IPS-20b (cell line): ENCODE results near the gene PPM1N.

ENCODE experiments used
- H3K27ac ChIP-seq: one replicate; pipeline ENCODE4 v1.5.1; 2013; ENCODE audit warnings: low read length
- H3K27me3 ChIP-seq: 2 replicates; pipeline ENCODE4 v1.6.1; 2013; ENCODE audit warnings: mild to moderate bottlenecking, low read length, inconsistent platforms; ENCODE audit not compliant: insufficient read depth
- H3K36me3 ChIP-seq: 2 replicates; pipeline ENCODE4 v1.6.1; 2013; ENCODE audit warnings: low read depth, mild to moderate bottlenecking, inconsistent platforms, low read length, moderate library complexity; ENCODE audit not compliant: insufficient read depth
- H3K4me1 ChIP-seq: 2 replicates; pipeline ENCODE4 v1.6.1; 2013; ENCODE audit warnings: mild to moderate bottlenecking, control low read depth, inconsistent platforms, low read length, moderate library complexity; ENCODE audit not compliant: insufficient read depth
- H3K4me3 ChIP-seq: 2 replicates; pipeline ENCODE4 v1.5.1; 2013; ENCODE audit warnings: mild to moderate bottlenecking, low read length, inconsistent platforms
- H3K9ac ChIP-seq: 2 replicates; pipeline ENCODE4 v1.6.1; 2013; ENCODE audit warnings: low read depth, mild to moderate bottlenecking, inconsistent platforms, low read length, moderate library complexity
- H3K9me3 ChIP-seq: 2 replicates; pipeline ENCODE4 v1.6.1; 2013; ENCODE audit warnings: mild to moderate bottlenecking, low read depth, low read length, inconsistent platforms; ENCODE audit not compliant: insufficient read depth

The PPM1N gene

DNA sequence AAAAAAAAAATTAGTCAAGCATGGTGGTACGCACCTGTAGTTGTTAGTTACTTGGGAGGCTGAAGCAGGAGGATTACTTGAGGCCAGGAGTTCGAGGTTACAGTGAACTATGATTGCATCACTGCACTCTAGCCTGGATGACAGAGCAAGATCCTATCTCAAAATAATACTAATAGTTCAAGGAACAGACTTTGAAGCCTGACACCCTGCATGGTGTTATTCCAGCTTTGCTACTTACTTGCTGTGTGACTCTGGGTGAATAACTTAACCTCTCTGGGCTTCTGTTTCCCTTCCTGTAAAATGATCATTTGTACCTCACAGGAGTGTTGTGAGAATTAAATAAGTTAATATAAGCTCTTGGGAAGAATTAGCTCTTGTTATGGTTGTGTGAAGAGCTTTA, 34.0 kb upstream of the PPM1N start:
- Histone ChIP-seq H3K9ac (no peak overlapping the region), H3K4me1 (no peaks in the 10 kb centered on the region)

GRCh38 chr19:45464852-45465441, 33.3 kb upstream of the PPM1N start:
- Histone ChIP-seq H3K9me3 (no peaks in the 10 kb centered on the region), H3K4me3 (no peak overlapping the region), H3K9ac (no peak overlapping the region), H3K4me1 (no peaks in the 10 kb centered on the region), H3K36me3 (no peaks in the 10 kb centered on the region), H3K27me3 (peaks cover 19% of the 10 kb centered on the region), H3K27ac (no peak overlapping the region)

More for the DNA sequence above, 34.0 kb upstream of the PPM1N start:
- no peak overlapping the region for H3K27ac ChIP-seq
- no peaks in the 10 kb centered on the region for H3K9me3 ChIP-seq
- H3K27me3 ChIP-seq = peaks cover 19% of the 10 kb centered on the region
- H3K4me3 ChIP-seq = no peak overlapping the region
- H3K36me3 ChIP-seq = no peaks in the 10 kb centered on the region

DNA sequence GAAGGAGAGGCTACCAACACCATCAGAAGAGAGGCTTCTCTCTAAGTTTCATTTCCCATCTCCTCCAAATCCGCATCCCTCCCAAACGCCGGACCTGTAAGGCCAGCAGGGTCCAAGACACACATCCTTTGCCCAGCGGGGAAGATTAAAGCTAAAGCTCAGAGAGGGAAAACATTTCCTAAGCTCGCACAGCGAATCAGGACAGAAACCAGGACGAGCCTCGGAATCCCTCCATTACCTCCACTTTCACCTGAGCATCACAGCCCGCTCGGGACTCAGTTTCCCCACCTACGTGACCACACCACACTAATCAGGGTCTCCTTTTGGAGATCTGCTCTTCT, 31.2 kb upstream of the PPM1N start:
- no peaks in the 10 kb centered on the region for H3K9me3 ChIP-seq
- peak overlapping the region; percentile 97 for H3K4me3 ChIP-seq
- peaks cover 40% of the 10 kb centered on the region for H3K27me3 ChIP-seq
- peak overlapping the region; percentile 60; the same call in 1 of the 2 replicates for H3K9ac ChIP-seq
- H3K27ac ChIP-seq = no peak overlapping the region
- no peaks in the 10 kb centered on the region for H3K36me3 ChIP-seq
- no peaks in the 10 kb centered on the region for H3K4me1 ChIP-seq

DNA sequence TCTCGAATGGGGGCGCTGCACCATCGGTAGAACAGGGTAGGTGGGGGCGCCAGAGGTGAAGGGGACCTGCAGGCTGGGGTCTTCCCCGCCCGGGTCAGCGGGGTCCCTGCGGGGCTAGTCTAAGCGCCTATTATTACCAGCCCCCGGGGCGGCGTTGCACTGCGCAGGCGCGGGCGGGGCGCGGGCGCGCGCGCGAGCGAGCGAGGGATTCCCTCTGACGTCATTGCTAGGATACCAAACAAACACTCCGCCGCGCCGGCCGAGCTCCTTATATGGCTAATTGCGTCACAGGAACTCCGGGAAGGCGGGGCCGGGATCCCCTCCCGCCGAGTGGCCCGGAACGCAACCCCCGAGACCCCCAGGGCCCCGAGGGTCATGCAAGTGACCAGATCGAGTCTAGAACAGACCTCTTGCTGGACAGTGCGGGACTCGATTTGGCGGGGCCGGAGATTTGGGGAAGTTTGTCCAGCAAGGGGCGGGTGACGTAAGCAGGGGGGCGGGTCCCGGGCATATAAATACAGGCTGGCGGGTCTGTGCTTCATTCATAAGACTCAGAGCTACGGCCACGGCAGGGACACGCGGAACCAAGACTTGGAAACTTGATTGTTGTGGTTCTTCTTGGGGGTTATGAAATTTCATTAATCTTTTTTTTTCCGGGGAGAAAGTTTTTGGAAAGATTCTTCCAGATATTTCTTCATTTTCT, 30.6 kb upstream of the PPM1N start, which contains the start of gene FOSB:
Gene FOSB (plus strand): TSS at position 541 of the 703 bp plus-strand sequence. CDS start 591 bp downstream, outside the sequence.
- Histone ChIP-seq H3K4me3 (peak within 1 kb of the TSS; percentile 97), H3K36me3 (no peaks in the 10 kb centered on the region), H3K9ac (peak within 1 kb of the TSS; percentile 64; the same call in 1 of the 2 replicates), H3K27me3 (peaks cover 45% of the 10 kb centered on the region), H3K27ac (no peak within 1 kb of the TSS), H3K9me3 (no peaks in the 10 kb centered on the region), H3K4me1 (no peaks in the 10 kb centered on the region)

- Histone ChIP-seq H3K4me3 (peak overlapping the region; percentile 97), H3K9me3 (no peaks in the 10 kb centered on the region), H3K9ac (peak overlapping the region; percentile 64; the same call in 1 of the 2 replicates), H3K27ac (no peak overlapping the region), H3K36me3 (no peaks in the 10 kb centered on the region), H3K4me1 (no peaks in the 10 kb centered on the region), H3K27me3 (peaks cover 51% of the 10 kb centered on the region)
Measured at GRCh38 chr19:45468159-45468651, 30.0 kb upstream of the PPM1N start.

- Histone ChIP-seq H3K9me3 (no peaks in the 10 kb centered on the region), H3K36me3 (no peaks in the 10 kb centered on the region), H3K27me3 (peaks cover 56% of the 10 kb centered on the region), H3K4me1 (no peaks in the 10 kb centered on the region), H3K27ac (no peak overlapping the region), H3K9ac (peak overlapping the region; percentile 64; the same call in 1 of the 2 replicates), H3K4me3 (peak overlapping the region; percentile 97)
Measured at GRCh38 chr19:45468803-45469131, 29.5 kb upstream of the PPM1N start.

DNA sequence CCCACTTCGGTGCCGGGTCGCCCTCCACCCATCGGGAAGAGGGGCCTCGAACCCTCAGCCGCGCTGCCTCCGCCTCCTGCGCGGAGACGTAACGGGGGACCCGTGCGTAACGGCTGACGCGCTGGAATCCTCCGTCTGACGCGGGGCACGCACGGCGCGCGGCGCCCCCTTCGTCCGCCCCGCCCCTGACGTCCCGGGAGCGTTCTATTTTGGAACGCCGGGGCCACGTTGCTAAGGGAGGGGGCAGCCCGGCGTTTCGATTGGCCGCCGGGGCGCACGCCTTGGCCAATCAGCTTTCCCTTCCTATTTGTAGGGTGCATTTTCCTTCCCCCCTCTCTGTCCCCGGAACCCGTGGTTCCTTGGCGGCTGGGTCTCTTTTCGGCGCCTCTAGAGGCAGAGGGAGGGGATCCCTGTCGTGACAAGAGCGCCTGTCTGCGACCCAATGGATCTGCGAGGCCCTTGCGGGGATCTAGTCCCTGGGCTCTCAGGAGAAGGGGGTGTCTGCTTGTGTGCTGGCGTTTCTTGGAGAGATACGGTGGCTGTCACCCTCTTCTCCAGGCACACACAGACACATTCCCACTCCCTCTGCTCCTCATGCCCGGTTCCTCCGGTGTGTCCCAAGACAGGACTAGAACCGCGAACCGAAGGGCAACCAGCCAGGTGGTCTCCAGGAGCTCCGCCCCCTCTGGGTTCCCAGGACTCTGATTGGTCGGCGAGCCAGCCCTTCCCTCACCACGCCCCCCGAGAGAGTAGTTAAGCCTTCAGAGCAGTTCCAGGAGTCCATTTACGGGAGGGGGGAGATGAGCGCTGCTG, 28.9 kb upstream of the PPM1N start:
- no peaks in the 10 kb centered on the region for H3K9me3 ChIP-seq
- peak overlapping the region; percentile 97 for H3K4me3 ChIP-seq
- no peaks in the 10 kb centered on the region for H3K36me3 ChIP-seq
- peak overlapping the region; percentile 79 for H3K27ac ChIP-seq
- H3K9ac ChIP-seq = peak overlapping the region; percentile 85; the same call in 1 of the 2 replicates
- H3K4me1 ChIP-seq = no peaks in the 10 kb centered on the region
- H3K27me3 ChIP-seq = peaks cover 61% of the 10 kb centered on the region

DNA sequence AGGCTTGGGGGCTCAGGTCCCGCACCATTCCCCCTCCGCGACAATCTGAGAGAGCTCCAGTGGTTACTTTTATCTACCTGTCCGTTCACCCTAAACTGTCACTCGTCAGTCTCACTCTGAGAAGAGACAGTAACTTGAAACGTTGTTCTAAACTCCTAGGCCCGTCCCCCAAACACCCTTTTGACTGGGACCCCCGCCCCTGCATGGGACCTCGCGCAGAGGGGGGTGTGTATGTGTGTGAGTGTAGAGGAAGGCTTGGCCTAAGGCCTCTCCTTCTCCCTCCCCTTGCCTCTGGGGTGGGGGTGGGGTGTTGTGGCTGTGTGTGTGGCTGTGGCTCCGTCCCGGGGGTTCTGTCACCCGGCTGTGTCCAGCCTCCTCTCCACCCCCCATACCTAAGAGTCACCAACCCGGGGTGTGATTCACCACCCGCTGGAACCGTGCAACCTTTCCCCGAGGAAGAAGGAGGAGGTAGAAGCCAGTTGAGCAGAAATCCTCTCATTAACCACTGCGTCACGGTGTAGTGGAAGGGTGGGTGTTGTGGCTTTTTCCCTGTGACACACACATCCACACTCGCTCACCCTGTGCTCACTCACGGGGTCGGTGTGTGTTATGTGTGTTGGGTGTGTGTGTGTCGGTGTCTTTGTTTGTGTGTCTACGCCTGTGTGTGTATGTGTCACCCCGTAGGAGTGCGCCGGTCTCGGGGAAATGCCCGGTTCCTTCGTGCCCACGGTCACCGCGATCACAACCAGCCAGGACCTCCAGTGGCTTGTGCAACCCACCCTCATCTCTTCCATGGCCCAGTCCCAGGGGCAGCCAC, 28.1 kb upstream of the PPM1N start:
- Histone ChIP-seq H3K4me1 (no peaks in the 10 kb centered on the region), H3K36me3 (no peaks in the 10 kb centered on the region), H3K27ac (no peak overlapping the region), H3K27me3 (peaks cover 63% of the 10 kb centered on the region), H3K4me3 (peak overlapping the region; percentile 97; the same call in 1 of the 2 replicates), H3K9ac (no peak overlapping the region), H3K9me3 (no peaks in the 10 kb centered on the region)

GRCh38 chr19:45470762-45471081, 27.5 kb upstream of the PPM1N start:
- no peak overlapping the region for H3K27ac ChIP-seq
- no peaks in the 10 kb centered on the region for H3K4me1 ChIP-seq
- H3K27me3 ChIP-seq = peaks cover 65% of the 10 kb centered on the region
- no peak overlapping the region for H3K9ac ChIP-seq
- H3K4me3 ChIP-seq = no peak overlapping the region
- H3K36me3 ChIP-seq = no peaks in the 10 kb centered on the region
- H3K9me3 ChIP-seq = no peaks in the 10 kb centered on the region

- H3K9ac ChIP-seq = no peak overlapping the region
- H3K4me3 ChIP-seq = no peak overlapping the region
- no peak overlapping the region for H3K27ac ChIP-seq
- no peaks in the 10 kb centered on the region for H3K36me3 ChIP-seq
- no peaks in the 10 kb centered on the region for H3K9me3 ChIP-seq
- no peaks in the 10 kb centered on the region for H3K4me1 ChIP-seq
- H3K27me3 ChIP-seq = peaks cover 71% of the 10 kb centered on the region
Measured at GRCh38 chr19:45471111-45471930, 26.9 kb upstream of the PPM1N start.
